ENCODE results near the gene LHFPL4. TPM values are rescaled to one million over a fixed set of nuclear protein-coding genes. Genes with fewer than 3 reads are reported as not detected.

The LHFPL4 gene
- total RNA-seq, 1 donor from 2014 or later: not detected

- no peak for TF ChIP-seq CTCF (conservative IDR thresholded peaks at IDR 0.05; ENCODE audit: low read depth, low read length)
- H3K4me3 ChIP-seq (ENCODE audit: low read depth, low read length): no peak overlapping the region
- DNase-seq (ENCODE audit: low read depth): no peak
These were observed 101.2 kb downstream of the LHFPL4 start for GRCh38 chr3:9452417-9452816.

- no peak overlapping the region for H3K4me3 ChIP-seq (ENCODE audit: low read depth, low read length)
- no peak for DNase-seq (ENCODE audit: low read depth)
- no peak for TF ChIP-seq CTCF (conservative IDR thresholded peaks at IDR 0.05; ENCODE audit: low read depth, low read length)
These were observed 102.6 kb downstream of the LHFPL4 start for GRCh38 chr3:9450991-9451390.

- TF ChIP-seq CTCF (conservative IDR thresholded peaks at IDR 0.05; ENCODE audit: low read depth, low read length): no peak
- DNase-seq (ENCODE audit: low read depth): no peak
These were observed 103.5 kb downstream of the LHFPL4 start for GRCh38 chr3:9450126-9450525.

GRCh38 chr3:9448643-9449042 lies 105.0 kb downstream of the LHFPL4 start:
- DNase-seq (ENCODE audit: low read depth): no peak
- TF ChIP-seq CTCF (conservative IDR thresholded peaks at IDR 0.05; ENCODE audit: low read depth, low read length): no peak
- no peak overlapping the region for H3K4me3 ChIP-seq (ENCODE audit: low read depth, low read length)

More at GRCh38 chr3:9450126-9450525, 103.5 kb downstream of the LHFPL4 start:
- H3K4me3 ChIP-seq (ENCODE audit: low read depth, low read length): no peak overlapping the region

Other genes with a start within 250 kb of the LHFPL4 start
- gene THUMPD3, start 190.8 kb downstream of the LHFPL4 start, total RNA-seq: 40.8 and 43.9 TPM in 2 replicates
- 33.0 and 41.1 TPM in 2 replicates for gene SETD5, start 156.2 kb downstream of the LHFPL4 start, total RNA-seq
- 25.5 and 28.9 TPM in 2 replicates for gene MTMR14, start 95.7 kb upstream of the LHFPL4 start, total RNA-seq
- not detected in 2 replicates for gene CPNE9, start 150.0 kb upstream of the LHFPL4 start, total RNA-seq
- gene BRPF1, start 177.9 kb upstream of the LHFPL4 start, total RNA-seq: 15.2 and 15.7 TPM in 2 replicates
- 22.0 and 27.4 TPM in 2 replicates for gene OGG1, start 196.1 kb upstream of the LHFPL4 start, total RNA-seq
- gene CAMK1, start 216.1 kb upstream of the LHFPL4 start, total RNA-seq: 40.1 and 41.0 TPM in 2 replicates
- gene TADA3, start 238.7 kb upstream of the LHFPL4 start, total RNA-seq: 54.7 and 73.9 TPM in 2 replicates
- gene ARPC4, start 239.3 kb upstream of the LHFPL4 start, total RNA-seq: 153 and 296 TPM in 2 replicates

Measured in epithelial cell of proximal tubule (primary cell).